Testis (tissue), 3 donors: Measurements from ENCODE around the gene CHCHD10. TPM values are rescaled to one million over a fixed set of nuclear protein-coding genes. Genes with fewer than 3 reads are reported as not detected.

Experiments used
- DNase-seq: peaks from one replicate; pipeline ENCODE4 v3.0.0-alpha.2; 2019
- H3K27ac ChIP-seq, 2 donors: fragments of 200-600 bp; sonication (generic); one replicate each; pipeline ENCODE4 v1.5.1; 2019
- H3K27me3 ChIP-seq: fragments of 200-600 bp; sonication (generic); one replicate; pipeline ENCODE4 v1.5.1; 2019
- H3K36me3 ChIP-seq: fragments of 200-600 bp; sonication (generic); one replicate; pipeline ENCODE4 v1.5.1; 2017; ENCODE audit warnings: low read depth; ENCODE audit errors: missing control alignments
- H3K4me1 ChIP-seq: fragments of 200-600 bp; sonication (generic); one replicate; pipeline ENCODE4 v1.5.1; 2019
- H3K4me3 ChIP-seq, 2 donors: fragments of 200-600 bp; sonication (generic); one replicate each; pipeline ENCODE4 v1.5.1; 2017 to 2019
- H3K9me3 ChIP-seq: fragments of 200-600 bp; sonication (generic); one replicate; pipeline ENCODE4 v1.5.1; 2017
- CTCF ChIP-seq, 3 experiments: fragments of 450-650 bp in 2 of 3; fragments of 200-600 bp in 1 of 3; sonication (generic) in 1 of 3; IDR thresholded peaks; one replicate each; pipeline ENCODE4 v1.5.1; 2016 to 2019; ENCODE audit warnings: antibody characterized with exemption in 3 of 3, mild to moderate bottlenecking in 2 of 3, moderate library complexity in 1 of 3
- POLR2A ChIP-seq: fragments of 450-650 bp; IDR thresholded peaks from one replicate; pipeline ENCODE4 v1.6.1; 2017; ENCODE audit warnings: antibody characterized with exemption, mild to moderate bottlenecking, moderate library complexity
- WGBS, 2 donors: methylation state at CpG; one replicate each; pipeline ENCODE4 v1.1.5; 2018; 5-methylcytosine and 5-hydroxymethylcytosine counted together
- intact Hi-C: fragments of 100-400 bp; cut with DNase I; formaldehyde crosslinking; loops from one replicate; pipeline ENCODE4 v1.15.1; 2023; ENCODE audit warnings: low total_unique reads
- polyA plus RNA-seq: library from polyadenylated mRNA; stranded (reverse); fragments of 350-450 nt; fragmentation: Illumina TruSeq; extraction: RNeasy Lipid Tissue Mini Kit (QIAGEN cat#74804); gene quantifications from one replicate; pipeline ENCODE4 v1.2.3, GENCODE V29; 2014; ENCODE audit warnings: low read depth, low replicate concordance; ENCODE audit not compliant: insufficient read depth
- total RNA-seq, 2 donors: library from RNA; depleted of rRNA; stranded (reverse); fragments of >200 nt; gene quantifications; one replicate each; pipeline ENCODE4 v1.2.3, GENCODE V29; 2016

Gene CHCHD10
- total and polyA plus RNA-seq, 3 donors from 2014 or later: 24.0 to 74.8 (median 30.2) TPM

GRCh38 chr22:23764899-23765881 is 2.6 kb downstream of the CHCHD10 start:
- intact Hi-C loops: loop anchor here (5.0 kb wide), 1 partner anchor 82 kb away; no protein-coding TSS in a partner anchor
- peaks cover 7% of the 10 kb centered on the region for H3K4me1 ChIP-seq
- no peak for DNase-seq
- no peaks in the 10 kb centered on the region for H3K36me3 ChIP-seq
- no peaks in the 10 kb centered on the region for H3K9me3 ChIP-seq
- H3K27me3 ChIP-seq: no peaks in the 10 kb centered on the region
- no peak for TF ChIP-seq POLR2A
- no peak overlapping the region for H3K27ac ChIP-seq
- WGBS, 2 donors: 76 to 88% methylated on average over 4 to 9 of the region's 9 CpGs
- H3K4me3 ChIP-seq: no peak overlapping the region

GRCh38 chr22:23763954-23764353 is 3.8 kb downstream of the CHCHD10 start:
- Histone ChIP-seq H3K36me3 (no peaks in the 10 kb centered on the region), H3K27ac (no peak overlapping the region), H3K4me3 (no peak overlapping the region), H3K9me3 (no peaks in the 10 kb centered on the region), H3K4me1 (peaks cover 7% of the 10 kb centered on the region), H3K27me3 (no peaks in the 10 kb centered on the region)
- TF ChIP-seq CTCF (IDR thresholded peaks at IDR 0.05) (no peak), POLR2A (no peak)
- intact Hi-C loops: no loop called here
- 69 to 74% methylated on average over 4 to 7 of the region's 7 CpGs for WGBS, 2 donors
- DNase-seq: no peak

- no peak for TF ChIP-seq CTCF (IDR thresholded peaks at IDR 0.05)
- no peak for TF ChIP-seq POLR2A
- Histone ChIP-seq H3K36me3 (no peaks in the 10 kb centered on the region), H3K9me3 (no peaks in the 10 kb centered on the region), H3K27ac (no peak overlapping the region), H3K27me3 (no peaks in the 10 kb centered on the region), H3K4me3 (peak overlapping the region in 1 of 2 donors; percentile 17), H3K4me1 (peaks cover 7% of the 10 kb centered on the region)
- no peak for DNase-seq
- 38 to 43% methylated on average over 17 of the region's 17 CpGs for WGBS, 2 donors
- intact Hi-C loops: no loop called here
These were observed 4.2 kb downstream of the CHCHD10 start for GRCh38 chr22:23763579-23763945.

GRCh38 chr22:23762842-23763578 is 4.8 kb downstream of the CHCHD10 start, which contains the start of gene C22orf15:
C22orf15 (plus strand) TSS chr22:23762990; CDS start chr22:23763307, 317 bp downstream.
- Histone ChIP-seq H3K27me3 (no peaks in the 10 kb centered on the region), H3K4me3 (peak within 1 kb of the TSS in 1 of 2 donors; percentile 17), H3K9me3 (no peaks in the 10 kb centered on the region), H3K27ac (no peak within 1 kb of the TSS), H3K36me3 (no peaks in the 10 kb centered on the region), H3K4me1 (peaks cover 7% of the 10 kb centered on the region)
- no peak for TF ChIP-seq CTCF (IDR thresholded peaks at IDR 0.05)
- TF ChIP-seq POLR2A: no peak
- WGBS, 2 donors: 40 to 54% methylated on average over 6 to 23 of the region's 23 CpGs
- intact Hi-C loops: no loop called here
- no peak for DNase-seq

- Histone ChIP-seq H3K27me3 (no peaks in the 10 kb centered on the region), H3K4me3 (no peak overlapping the region), H3K4me1 (no peaks in the 10 kb centered on the region), H3K27ac (no peak overlapping the region), H3K36me3 (no peaks in the 10 kb centered on the region), H3K9me3 (no peaks in the 10 kb centered on the region)
- TF ChIP-seq POLR2A (no peak), CTCF (IDR thresholded peaks at IDR 0.05) (no peak)
- 81 to 93% methylated on average over 6 of the region's 6 CpGs for WGBS, 2 donors
- no peak for DNase-seq
- intact Hi-C loops: no loop called here
These were observed 7.7 kb downstream of the CHCHD10 start for GRCh38 chr22:23760056-23760455.
